ENCODE results near the gene MAEL. TPM values are rescaled to one million over a fixed set of nuclear protein-coding genes. Genes with fewer than 3 reads are reported as not detected.

MAEL gene
- total RNA-seq, 3 donors from 2014 or later (not counting 1 experiment from before 2014, with no cell fraction given), result 0.19 TPM; not detected in 2

DNA sequence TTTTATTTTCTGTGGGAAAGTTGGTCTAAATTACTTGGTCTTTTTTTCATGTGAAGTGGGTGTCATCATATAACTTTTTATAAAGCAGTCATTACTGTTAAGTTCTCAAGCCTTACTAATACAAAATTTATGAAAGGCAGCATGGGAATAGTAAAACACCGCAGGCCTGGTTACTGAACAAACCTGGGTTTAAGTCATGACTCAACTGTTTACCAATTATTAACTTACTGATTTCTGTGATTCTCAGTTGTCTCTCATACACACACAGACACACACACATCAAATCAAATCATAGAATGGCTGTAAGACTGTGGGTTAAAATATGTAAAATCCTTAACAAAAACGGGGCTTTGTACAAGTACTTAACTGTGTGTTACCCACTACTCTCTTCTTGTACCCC, 14.6 kb downstream of the MAEL start:
- TF ChIP-seq, protein P1, sequence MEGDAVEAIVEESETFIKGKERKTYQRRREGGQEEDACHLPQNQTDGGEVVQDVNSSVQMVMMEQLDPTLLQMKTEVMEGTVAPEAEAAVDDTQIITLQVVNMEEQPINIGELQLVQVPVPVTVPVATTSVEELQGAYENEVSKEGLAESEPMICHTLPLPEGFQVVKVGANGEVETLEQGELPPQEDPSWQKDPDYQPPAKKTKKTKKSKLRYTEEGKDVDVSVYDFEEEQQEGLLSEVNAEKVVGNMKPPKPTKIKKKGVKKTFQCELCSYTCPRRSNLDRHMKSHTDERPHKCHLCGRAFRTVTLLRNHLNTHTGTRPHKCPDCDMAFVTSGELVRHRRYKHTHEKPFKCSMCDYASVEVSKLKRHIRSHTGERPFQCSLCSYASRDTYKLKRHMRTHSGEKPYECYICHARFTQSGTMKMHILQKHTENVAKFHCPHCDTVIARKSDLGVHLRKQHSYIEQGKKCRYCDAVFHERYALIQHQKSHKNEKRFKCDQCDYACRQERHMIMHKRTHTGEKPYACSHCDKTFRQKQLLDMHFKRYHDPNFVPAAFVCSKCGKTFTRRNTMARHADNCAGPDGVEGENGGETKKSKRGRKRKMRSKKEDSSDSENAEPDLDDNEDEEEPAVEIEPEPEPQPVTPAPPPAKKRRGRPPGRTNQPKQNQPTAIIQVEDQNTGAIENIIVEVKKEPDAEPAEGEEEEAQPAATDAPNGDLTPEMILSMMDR (IDR thresholded peaks at IDR 0.05), result no peak
- ATAC-seq (no peak), DNase-seq (no peak)
- H3K9me3 ChIP-seq (ENCODE audit: control insufficient read depth, insufficient read depth, low read length), result no peaks in the 10 kb centered on the region
- H3K4me1 Mint-ChIP-seq, result no peaks in the 10 kb centered on the region
- H3K4me3 ChIP-seq (ENCODE audit: low read length), result no peak overlapping the region
- intact Hi-C loops (cut with micrococcal nuclease), result no loop called here
- H3K4me1 ChIP-seq (ENCODE audit: control insufficient read depth, insufficient read depth, low read length), result no peaks in the 10 kb centered on the region
- 88% methylated on average over 2 of the region's 2 CpGs for WGBS (ENCODE audit: insufficient coverage)
- H3K36me3 ChIP-seq (ENCODE audit: control insufficient read depth, insufficient read depth, low read length), result no peaks in the 10 kb centered on the region
- no peaks in the 10 kb centered on the region for H3K27me3 ChIP-seq (ENCODE audit: control insufficient read depth, insufficient read depth, low read length)
- no peak overlapping the region for H3K4me3 Mint-ChIP-seq
- no peak overlapping the region for H3K27ac Mint-ChIP-seq
- peaks cover 8 to 17% of the 10 kb centered on the region in 2 donors for H3K27me3 Mint-ChIP-seq (ENCODE audit: low read depth in 2 of 2)
- H3K9me3 Mint-ChIP-seq, result no peaks in the 10 kb centered on the region
- H3K36me3 Mint-ChIP-seq, result no peaks in the 10 kb centered on the region
- H3K27ac ChIP-seq (ENCODE audit: low read length), result no peak overlapping the region

DNA sequence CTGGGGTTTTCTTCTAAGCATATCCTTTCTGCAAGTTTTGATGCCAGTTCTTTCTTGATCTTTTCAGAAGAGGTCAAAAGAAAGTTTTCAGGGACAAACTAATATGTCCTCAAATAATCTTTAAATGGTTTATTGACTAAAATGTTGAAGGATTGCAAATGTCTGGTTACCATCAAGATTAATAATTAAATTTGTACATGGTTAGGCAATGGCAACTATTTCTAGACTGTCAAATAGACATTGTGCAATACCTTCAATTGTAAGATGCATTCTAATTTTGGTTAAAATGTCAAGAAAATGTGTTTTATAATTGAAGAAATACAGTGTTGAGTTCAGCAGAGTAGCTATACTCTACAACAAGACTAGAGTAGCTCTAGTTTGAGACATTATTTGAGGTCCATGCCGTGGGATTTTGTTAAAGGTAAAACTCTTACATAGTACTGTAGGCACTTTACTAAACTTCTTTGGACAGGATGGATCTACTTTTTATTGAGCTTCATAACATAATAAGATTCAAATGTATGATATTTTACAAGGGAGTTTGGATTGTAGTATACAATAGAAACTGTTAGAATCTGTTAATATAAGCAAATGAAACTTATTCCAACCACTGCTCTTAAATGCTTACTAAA, 22.6 kb downstream of the MAEL start:
- no peak for DNase-seq
- Mint-ChIP-seq H3K27ac (no peak overlapping the region), H3K4me3 (no peak overlapping the region), H3K4me1 (no peaks in the 10 kb centered on the region), H3K36me3 (no peaks in the 10 kb centered on the region), H3K9me3 (no peaks in the 10 kb centered on the region), H3K27me3 (ENCODE audit: low read depth in 2 of 2) (peaks cover 28 to 56% of the 10 kb centered on the region in 2 donors)
- no peak overlapping the region for H3K4me3 ChIP-seq (ENCODE audit: low read length)
- TF ChIP-seq, protein P1 (IDR thresholded peaks at IDR 0.05), result no peak
- no peak for ATAC-seq
- no peaks in the 10 kb centered on the region for H3K4me1 ChIP-seq (ENCODE audit: control insufficient read depth, insufficient read depth, low read length)
- no peaks in the 10 kb centered on the region for H3K36me3 ChIP-seq (ENCODE audit: control insufficient read depth, insufficient read depth, low read length)
- H3K27me3 ChIP-seq (ENCODE audit: control insufficient read depth, insufficient read depth, low read length), result peaks cover 3% of the 10 kb centered on the region
- no peak overlapping the region for H3K27ac ChIP-seq (ENCODE audit: low read length)
- H3K9me3 ChIP-seq (ENCODE audit: control insufficient read depth, insufficient read depth, low read length), result no peaks in the 10 kb centered on the region
- no CpG with 5 or more reads among the region's 1 CpG for WGBS (ENCODE audit: insufficient coverage)
- intact Hi-C loops (cut with micrococcal nuclease), result no loop called here

DNA sequence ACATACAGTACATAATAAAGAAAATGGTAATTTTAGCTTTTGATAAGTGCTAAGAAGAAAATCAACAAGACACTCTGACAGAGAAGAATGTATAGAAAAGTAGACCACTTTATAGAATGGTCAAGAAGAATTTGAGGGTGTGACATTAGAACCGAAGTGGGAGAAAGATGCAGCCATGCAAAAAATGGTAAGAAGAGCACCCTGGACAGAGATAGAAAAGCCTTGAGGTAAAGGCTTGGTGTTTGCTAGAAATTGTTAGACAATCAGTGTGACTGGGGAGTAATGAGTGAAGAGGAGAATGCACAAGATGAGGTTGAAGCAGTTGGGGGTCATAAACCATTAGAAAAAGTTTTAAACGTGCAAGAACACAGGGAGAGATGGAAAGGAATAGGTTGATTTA, 23.5 kb downstream of the MAEL start:
- no peak for DNase-seq
- no peaks in the 10 kb centered on the region for H3K4me1 Mint-ChIP-seq
- H3K27me3 Mint-ChIP-seq (ENCODE audit: low read depth in 2 of 2), result peaks cover 28 to 56% of the 10 kb centered on the region in 2 donors
- Histone ChIP-seq H3K9me3 (ENCODE audit: control insufficient read depth, insufficient read depth, low read length) (no peaks in the 10 kb centered on the region), H3K27ac (ENCODE audit: low read length) (no peak overlapping the region), H3K36me3 (ENCODE audit: control insufficient read depth, insufficient read depth, low read length) (no peaks in the 10 kb centered on the region), H3K4me3 (ENCODE audit: low read length) (no peak overlapping the region), H3K27me3 (ENCODE audit: control insufficient read depth, insufficient read depth, low read length) (peaks cover 3% of the 10 kb centered on the region), H3K4me1 (ENCODE audit: control insufficient read depth, insufficient read depth, low read length) (no peaks in the 10 kb centered on the region)
- no peak overlapping the region for H3K27ac Mint-ChIP-seq
- ATAC-seq, result no peak
- 88% methylated on average over 2 of the region's 2 CpGs for WGBS (ENCODE audit: insufficient coverage)
- TF ChIP-seq, protein P1 (IDR thresholded peaks at IDR 0.05), result no peak
- no peaks in the 10 kb centered on the region for H3K9me3 Mint-ChIP-seq
- intact Hi-C loops (cut with micrococcal nuclease), result no loop called here
- H3K4me3 Mint-ChIP-seq, result no peak overlapping the region
- no peaks in the 10 kb centered on the region for H3K36me3 Mint-ChIP-seq

All from natural killer cell (primary cell).